SK-N-SH (cell line): ENCODE measurements around the gene GLS.
A peak's percentile ranks its signal among the peaks of the same experiment; 100 is the strongest.

Experiments
- FOXJ3 ChIP-seq: sonication (generic); formaldehyde crosslinking; IDR thresholded peaks from 2 replicates; pipeline ENCODE4 v1.5.1; 2020; ENCODE audit warnings: mild to moderate bottlenecking, missing genetic modification reagents
- GABPA ChIP-seq: IDR thresholded peaks from 2 replicates; pipeline ENCODE4 v1.4.0; 2012; ENCODE audit warnings: low read depth, mild to moderate bottlenecking
- NFIC ChIP-seq: IDR thresholded peaks from 2 replicates; pipeline ENCODE4 v1.4.0; 2012; ENCODE audit warnings: borderline replicate concordance
- PBX3 ChIP-seq: IDR thresholded peaks from 2 replicates; pipeline ENCODE4; 2012
- RFX5 ChIP-seq: IDR thresholded peaks from 2 replicates; pipeline ENCODE4 v1.6.1; 2012; ENCODE audit warnings: mild to moderate bottlenecking, improper control_type of control experiment, low read length
- TEAD4 ChIP-seq: IDR thresholded peaks from 2 replicates; pipeline ENCODE4 v1.4.0; 2012; ENCODE audit warnings: mild to moderate bottlenecking, borderline replicate concordance; ENCODE audit not compliant: insufficient read depth
- USF1 ChIP-seq: IDR thresholded peaks from 2 replicates; pipeline ENCODE4 v1.4.0; 2012; ENCODE audit warnings: low read depth, borderline replicate concordance
- YY1 ChIP-seq: IDR thresholded peaks from 2 replicates; pipeline ENCODE4 v1.4.0; 2012; ENCODE audit warnings: low read depth, mild to moderate bottlenecking
- TF ChIP-seq, protein P1 (sequence below): fragments of 200-600 bp; sonication (generic); IDR thresholded peaks from 2 replicates; pipeline ENCODE4 v1.6.1; 2017; ENCODE audit warnings: antibody characterized with exemption, mild to moderate bottlenecking, moderate library complexity
- TF ChIP-seq, protein P2 (sequence below): IDR thresholded peaks from 2 replicates; pipeline ENCODE4 v1.6.1; 2012; ENCODE audit warnings: mild to moderate bottlenecking, low read depth, low read length, moderate library complexity

DNA sequence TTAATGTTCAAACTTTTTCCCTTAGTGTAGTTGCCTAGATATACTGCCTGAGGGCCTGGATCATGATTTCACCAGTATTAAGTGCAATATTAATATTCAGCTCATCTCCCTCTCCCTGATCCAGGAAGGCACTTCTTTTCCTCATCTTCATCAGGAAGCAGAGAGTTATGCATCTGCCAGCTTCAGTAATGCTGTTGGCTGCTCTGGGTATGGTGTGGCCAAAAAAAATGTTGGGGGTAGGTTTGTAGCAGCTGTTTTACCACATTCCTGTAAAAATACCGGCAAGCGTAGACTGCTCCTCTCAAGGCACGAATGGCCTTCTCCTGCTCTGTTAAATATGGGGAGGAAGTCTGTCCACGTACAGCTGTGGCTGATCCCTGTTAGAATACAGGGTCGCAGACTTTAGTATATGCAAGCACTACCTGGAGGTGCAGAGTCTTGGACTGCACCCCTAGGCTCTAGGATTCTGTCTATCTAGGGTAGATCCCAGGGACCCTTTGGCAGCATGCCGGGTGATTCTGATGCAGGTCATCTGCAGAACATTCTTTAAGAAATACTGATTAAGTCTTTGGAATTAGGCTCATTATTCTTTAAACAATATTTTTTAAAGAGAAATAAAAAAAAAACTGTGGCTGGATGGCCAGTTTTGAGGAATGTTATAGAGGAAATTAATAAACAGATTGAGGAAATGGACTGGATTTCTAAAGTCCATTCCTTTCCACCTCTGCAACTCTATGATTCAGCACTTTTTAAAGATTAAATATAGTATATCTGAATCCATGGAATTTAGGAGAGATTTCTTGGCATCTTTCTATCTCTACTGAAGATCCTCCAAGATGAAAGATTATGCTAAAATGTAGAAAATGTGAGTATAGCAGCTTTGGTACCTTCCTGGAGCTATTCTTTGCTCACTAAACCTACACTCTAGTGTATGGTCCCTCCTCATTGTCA lies 21.0 kb upstream of the GLS start:
- no peak for TF ChIP-seq RFX5
- TF ChIP-seq, protein P1, sequence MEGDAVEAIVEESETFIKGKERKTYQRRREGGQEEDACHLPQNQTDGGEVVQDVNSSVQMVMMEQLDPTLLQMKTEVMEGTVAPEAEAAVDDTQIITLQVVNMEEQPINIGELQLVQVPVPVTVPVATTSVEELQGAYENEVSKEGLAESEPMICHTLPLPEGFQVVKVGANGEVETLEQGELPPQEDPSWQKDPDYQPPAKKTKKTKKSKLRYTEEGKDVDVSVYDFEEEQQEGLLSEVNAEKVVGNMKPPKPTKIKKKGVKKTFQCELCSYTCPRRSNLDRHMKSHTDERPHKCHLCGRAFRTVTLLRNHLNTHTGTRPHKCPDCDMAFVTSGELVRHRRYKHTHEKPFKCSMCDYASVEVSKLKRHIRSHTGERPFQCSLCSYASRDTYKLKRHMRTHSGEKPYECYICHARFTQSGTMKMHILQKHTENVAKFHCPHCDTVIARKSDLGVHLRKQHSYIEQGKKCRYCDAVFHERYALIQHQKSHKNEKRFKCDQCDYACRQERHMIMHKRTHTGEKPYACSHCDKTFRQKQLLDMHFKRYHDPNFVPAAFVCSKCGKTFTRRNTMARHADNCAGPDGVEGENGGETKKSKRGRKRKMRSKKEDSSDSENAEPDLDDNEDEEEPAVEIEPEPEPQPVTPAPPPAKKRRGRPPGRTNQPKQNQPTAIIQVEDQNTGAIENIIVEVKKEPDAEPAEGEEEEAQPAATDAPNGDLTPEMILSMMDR = no peak
- no peak for TF ChIP-seq YY1
- TF ChIP-seq, protein P2, sequence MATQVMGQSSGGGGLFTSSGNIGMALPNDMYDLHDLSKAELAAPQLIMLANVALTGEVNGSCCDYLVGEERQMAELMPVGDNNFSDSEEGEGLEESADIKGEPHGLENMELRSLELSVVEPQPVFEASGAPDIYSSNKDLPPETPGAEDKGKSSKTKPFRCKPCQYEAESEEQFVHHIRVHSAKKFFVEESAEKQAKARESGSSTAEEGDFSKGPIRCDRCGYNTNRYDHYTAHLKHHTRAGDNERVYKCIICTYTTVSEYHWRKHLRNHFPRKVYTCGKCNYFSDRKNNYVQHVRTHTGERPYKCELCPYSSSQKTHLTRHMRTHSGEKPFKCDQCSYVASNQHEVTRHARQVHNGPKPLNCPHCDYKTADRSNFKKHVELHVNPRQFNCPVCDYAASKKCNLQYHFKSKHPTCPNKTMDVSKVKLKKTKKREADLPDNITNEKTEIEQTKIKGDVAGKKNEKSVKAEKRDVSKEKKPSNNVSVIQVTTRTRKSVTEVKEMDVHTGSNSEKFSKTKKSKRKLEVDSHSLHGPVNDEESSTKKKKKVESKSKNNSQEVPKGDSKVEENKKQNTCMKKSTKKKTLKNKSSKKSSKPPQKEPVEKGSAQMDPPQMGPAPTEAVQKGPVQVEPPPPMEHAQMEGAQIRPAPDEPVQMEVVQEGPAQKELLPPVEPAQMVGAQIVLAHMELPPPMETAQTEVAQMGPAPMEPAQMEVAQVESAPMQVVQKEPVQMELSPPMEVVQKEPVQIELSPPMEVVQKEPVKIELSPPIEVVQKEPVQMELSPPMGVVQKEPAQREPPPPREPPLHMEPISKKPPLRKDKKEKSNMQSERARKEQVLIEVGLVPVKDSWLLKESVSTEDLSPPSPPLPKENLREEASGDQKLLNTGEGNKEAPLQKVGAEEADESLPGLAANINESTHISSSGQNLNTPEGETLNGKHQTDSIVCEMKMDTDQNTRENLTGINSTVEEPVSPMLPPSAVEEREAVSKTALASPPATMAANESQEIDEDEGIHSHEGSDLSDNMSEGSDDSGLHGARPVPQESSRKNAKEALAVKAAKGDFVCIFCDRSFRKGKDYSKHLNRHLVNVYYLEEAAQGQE = no peak
- no peak for TF ChIP-seq USF1
- TF ChIP-seq GABPA = no peak
- TF ChIP-seq FOXJ3 (CRISPR knock-in tag) = no peak
- TF ChIP-seq PBX3 = peak; percentile 27; the same call in 1 of the 2 replicates
- TF ChIP-seq NFIC = peak; percentile 63
- peak; percentile 73; the same call in 1 of the 2 replicates for TF ChIP-seq TEAD4
